Stimulated activated CD4-positive, alpha-beta T cell treated with anti-CD3 and anti-CD28 coated beads, Interleukin-1b, Interleukin-23, amount 100 ng/mL, for 1 hour (primary cell): ENCODE results near the gene AQP9.
"Not testable (repeated sequence)": the region's sequence is repeated elsewhere in the genome, so short reads cannot be mapped to it uniquely, and the experiment has no call there.

Source experiments
- DNase-seq, 2 donors: peaks; one replicate each; pipeline ENCODE4 v3.0.0-alpha.2; 2020; ENCODE audit warnings: low read depth in 2 of 2

The AQP9 gene

DNA sequence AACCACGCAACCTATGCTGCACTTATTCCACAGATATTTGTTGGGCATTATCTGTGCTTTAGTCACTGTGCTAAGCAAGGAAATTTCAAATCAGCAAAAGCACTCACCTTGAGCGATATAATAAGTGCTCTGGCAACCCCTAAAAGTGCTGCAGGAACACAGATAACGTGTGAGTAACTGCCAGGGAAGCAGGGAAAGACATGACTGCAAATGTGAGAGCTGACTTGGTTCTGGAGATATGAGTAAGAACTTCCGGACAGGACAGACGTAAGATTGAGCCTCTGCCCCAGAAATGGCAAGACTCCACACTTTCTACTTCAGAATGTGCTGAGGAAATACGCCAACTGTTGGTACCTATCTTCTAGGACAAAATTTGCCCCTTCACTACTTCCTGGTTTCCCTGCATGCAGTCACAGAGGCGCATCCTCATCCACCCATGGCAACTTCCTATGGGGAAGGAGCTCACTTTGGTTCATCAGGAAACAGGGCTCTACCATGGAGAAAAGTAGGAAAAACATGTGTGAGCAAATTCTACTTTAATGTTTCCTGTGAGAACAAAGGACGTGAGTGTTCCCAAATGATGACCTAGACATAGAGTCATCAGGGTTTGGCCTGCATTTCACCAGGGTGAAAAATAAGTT lies 41.7 kb downstream of the AQP9 start:
- DNase-seq = no peak

DNA sequence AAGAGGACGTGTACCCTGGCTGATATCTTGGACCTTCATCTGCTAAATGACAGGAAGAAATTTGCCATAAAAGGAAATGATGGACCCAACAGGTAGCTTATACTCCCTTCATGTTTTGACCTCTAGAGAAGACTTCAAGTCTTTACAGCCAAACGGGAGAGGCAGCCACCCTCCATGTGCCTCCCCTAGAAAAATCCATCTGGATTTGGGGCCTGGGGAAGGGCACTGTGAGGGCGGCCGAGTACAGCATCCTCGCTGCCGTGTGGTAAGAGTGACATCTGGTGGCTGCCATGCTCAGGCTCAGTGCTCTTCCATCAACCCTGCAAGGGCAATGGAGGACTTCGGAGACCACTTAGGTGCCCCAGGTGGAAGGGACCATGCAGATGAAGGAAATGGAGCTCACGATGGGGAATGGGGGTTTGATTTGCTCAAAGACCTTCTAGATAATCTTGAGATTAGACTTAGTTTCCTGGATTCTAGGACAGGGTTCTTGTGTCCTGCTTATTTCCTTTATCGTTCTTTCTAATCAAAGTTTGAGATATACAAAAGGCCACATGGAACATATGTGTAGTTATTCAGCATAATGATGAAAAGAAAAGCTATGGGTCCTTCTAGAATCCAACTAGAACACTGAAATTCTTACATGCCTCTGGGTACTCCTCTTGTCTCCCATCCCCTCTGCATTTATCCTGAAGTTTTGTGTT lies 44.4 kb downstream of the AQP9 start:
- DNase-seq = peak in 1 of 2 donors; percentile 6

DNA sequence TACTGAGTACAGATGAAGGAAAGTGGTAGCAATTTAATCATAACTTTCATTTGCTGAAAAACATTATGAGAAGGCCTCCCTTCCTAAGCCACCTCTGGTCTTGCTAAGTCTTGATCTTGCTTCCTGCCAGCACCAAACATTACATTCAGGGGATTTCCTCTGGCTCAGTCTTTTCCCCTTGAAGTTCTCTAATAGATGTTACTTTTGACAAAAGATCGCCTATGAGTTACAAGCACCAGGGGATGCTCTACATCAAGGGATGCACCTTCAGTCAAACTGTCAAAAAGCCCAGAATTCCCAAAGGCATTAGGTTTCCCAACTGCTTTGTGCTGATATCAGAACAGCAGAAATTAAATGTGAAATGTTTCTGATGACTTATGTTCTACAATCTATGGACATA lies 47.3 kb downstream of the AQP9 start:
- no peak for DNase-seq

DNA sequence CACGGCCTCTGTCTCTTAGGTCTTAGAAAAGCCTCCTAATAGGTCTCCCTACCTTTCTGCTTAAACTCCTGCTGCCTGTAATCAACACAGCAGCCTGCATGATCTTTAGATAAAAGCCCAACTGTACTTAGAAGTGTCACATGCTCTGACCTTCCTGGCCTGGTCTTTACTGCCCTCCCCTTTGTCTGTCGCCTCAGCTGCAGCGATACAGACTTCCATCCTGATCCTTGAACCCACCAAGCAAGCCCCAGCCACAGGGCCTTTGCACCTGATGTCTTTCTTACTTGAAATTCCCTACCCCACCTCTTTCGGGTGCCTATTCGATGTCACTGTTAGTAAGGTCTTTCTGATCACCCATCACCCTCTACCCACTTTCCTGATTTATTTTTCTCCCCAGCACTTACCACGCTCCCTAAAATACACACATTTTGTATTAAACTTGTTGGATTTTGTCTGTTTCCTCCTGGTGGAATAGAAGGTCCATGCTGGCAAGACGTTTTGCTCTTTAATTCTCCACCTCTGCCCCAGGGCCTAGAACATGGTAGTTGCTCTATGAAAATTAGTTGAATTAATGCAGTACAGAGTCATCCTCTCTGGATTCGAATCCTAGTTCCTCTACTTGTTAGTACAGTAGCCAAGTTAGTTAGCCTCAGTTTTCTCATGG lies 51.1 kb downstream of the AQP9 start:
- DNase-seq = no peak

DNA sequence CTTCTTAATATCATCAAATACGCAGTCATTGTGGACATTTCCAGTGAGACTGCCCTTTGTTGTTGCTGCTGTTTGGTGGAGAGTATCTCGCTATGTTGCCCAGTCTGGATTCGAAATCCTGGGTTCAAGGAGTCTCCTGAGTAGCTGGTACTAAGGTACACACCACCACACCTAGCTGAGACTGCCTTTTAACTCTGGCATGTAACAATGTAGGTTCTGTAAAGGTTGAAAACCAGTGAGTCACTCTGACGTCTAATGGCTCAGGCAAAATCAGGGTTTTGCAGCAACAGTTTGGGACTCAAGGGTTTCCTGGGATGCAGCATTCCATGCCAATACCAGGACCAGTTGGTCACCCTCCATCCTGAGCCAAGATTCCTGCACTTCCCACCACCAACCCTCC lies 52.2 kb downstream of the AQP9 start:
- no peak for DNase-seq

DNA sequence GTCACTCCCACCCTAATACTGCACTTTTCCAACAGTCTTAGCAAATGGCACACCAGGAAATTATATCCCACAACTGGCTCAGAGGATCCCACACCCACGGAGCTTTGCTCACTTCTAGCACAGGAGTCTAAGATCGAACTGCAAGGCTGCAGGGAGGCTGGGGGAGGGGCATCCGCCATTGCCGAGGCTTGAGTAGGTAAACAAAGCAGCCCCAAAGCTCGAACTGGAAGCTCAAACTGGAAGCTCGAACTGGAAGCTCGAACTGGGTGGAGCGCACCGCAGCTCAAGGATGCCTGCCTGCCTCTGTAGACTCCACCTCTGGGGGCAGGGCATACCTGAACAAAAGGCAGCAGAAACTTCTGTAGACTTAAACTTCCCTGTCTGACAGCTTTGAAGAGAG lies 55.5 kb downstream of the AQP9 start:
- DNase-seq = not testable (repeated sequence)

DNA sequence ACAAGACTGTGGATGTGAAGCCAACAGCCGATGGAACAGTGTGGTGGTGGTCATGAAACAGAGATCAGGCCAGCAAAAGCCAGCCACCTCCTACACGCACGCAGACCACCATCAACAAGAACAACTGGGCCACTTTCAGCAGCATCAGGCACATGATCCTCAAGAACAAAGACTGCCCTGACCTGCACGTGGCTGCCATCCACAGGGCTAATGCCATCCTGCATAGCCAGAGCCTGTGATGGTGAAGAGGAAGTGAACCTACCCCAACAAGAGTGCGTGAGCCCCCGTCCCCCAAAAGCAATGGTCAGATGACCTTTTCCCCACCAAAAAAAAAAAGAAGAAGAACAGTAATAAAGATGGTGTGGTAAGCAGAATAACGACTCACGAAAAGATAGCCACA lies 62.6 kb downstream of the AQP9 start:
- no peak for DNase-seq

DNA sequence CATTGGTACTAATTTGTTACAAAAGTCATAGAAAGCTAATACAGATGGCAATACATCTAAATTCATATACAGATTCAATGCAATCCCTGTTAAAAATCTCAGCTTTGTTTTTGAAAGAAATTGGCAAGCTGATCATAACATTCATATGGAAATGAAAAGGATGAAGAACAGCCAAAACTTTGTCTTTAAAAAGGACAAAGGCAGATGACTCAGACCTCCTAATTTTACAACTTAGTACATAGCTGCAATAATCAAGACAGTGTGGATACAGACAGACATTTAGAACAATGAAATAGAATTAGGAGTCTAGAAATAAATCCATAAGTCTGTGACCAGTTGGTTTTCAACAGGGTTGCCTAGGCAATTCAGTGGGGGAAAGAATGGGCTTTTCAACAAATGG lies 63.3 kb downstream of the AQP9 start:
- DNase-seq = no peak

DNA sequence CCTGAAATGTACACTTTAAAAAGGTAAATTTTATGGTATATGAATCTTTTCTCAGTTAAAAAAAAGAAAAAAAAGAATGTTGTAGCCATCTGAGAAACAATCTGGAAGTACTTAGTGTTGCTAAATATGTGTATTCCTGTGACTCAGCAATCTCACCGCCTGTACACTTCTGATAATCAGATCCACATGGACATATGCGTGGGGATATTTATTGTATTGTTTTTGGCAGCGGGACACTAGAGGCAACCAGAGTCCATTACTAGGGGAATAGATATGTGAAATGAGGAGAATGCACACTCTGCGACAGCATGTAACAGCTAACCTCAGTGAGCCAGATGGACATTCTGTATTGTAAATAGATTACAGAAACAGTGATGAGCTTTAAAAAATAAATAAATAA lies 65.4 kb downstream of the AQP9 start:
- no peak for DNase-seq

DNA sequence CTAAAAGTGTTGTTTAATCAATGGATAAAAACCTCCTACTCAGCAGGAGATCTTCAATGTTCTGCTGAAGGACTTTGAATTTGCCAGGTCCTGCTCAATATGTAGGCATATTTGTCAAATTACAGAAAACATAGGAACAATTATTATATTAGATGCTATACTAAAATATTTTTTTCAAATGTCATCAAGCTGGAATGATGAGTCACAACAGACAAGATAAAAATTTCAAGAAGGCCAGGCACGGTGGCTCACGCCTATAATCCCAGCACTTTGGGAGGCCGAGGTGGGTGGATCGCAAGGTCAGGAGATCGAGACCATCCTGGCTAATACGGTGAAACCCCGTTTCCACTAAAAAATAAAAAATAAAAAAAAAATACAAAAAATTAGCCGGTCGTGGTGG lies 68.0 kb downstream of the AQP9 start:
- no peak for DNase-seq

DNA sequence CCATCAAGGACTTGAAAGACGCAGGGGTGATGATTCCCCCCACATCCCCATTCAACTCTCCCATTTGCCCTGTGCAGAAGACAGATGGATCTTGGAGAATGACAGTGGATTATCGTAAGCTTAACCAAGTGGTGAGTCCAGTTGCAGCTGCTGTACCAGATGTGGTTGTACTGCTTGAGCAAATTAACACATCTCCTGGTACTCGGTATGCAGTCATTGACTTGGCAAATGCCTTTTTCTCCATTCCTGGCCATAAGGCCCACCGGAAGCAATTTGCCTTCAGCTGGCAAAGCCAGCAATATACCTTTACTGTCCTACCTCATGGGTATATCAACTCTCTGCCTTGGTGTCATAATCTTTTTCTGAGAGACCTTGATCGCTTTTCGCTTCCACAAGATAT lies 70.0 kb downstream of the AQP9 start:
- not testable (repeated sequence) for DNase-seq

DNA sequence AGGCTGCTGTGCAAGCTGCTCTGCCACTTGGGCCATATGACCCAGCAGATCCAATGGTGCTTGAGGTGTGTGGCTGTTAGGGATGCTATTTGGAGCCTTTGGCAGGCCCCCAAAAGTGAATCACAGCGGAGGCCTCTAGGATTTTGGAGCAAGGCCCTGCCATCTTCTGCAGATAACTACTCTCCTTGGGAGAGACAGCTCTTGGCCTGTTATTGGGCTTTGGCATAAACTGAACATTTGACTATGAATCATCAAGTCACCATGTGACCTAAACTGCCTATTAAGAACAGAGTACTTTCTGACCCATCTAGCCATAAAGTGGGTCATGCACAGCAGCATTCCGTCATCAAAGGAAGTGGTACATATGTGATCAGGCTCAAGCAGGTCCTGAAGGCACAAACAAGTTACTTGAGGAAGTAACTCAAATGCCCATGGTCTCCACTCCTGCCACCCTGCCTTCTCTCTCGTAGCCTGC lies 70.9 kb downstream of the AQP9 start:
- not testable (repeated sequence) for DNase-seq

DNA sequence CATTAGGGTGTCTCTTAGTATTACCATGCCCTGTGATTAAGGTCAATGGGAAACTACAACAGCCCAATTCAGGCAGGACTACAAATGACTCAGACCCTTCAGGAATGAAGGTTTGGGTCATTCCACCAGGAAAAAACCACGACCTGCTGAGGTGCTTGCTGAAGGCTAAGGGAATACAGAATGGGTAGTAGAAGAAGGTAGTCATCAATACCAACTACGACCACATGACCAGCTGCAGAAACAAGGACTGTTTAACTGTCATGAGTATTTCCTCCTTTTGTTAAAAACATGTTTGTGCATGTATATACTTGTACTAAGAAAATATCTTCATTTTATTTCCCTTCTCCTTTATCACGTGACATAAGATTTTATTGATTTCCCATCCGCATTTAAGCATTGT lies 71.8 kb downstream of the AQP9 start:
- DNase-seq = not testable (repeated sequence)

DNA sequence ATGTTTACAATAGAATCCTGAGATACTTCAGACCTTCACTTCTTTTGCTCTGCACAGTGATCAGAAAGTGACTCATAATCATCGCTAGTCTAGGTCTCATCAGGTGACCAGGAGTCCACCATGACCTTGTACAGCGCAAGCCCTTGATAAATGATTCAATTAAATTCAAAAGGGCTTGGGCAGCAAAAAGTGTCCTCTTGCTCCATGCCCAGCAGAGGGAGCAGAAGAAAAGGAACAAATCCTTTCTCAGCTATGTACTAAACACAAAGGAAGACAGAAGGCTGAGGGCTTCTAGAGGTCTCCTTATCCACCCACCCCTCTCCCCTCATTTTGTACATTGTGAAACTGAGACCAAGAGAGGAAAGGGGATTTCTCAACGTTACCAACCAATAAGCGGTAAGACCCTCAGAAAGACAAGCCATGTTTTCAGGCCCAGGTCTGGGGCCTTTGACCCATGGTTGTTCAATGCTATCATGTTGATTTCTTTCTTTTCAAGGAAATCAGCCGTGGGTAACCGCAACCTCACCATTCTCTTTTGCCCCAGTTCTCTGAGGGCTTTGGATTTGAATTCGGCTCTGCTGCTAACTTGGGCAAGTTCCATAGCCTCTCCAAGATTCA lies 74.8 kb downstream of the AQP9 start:
- DNase-seq = no peak

DNA sequence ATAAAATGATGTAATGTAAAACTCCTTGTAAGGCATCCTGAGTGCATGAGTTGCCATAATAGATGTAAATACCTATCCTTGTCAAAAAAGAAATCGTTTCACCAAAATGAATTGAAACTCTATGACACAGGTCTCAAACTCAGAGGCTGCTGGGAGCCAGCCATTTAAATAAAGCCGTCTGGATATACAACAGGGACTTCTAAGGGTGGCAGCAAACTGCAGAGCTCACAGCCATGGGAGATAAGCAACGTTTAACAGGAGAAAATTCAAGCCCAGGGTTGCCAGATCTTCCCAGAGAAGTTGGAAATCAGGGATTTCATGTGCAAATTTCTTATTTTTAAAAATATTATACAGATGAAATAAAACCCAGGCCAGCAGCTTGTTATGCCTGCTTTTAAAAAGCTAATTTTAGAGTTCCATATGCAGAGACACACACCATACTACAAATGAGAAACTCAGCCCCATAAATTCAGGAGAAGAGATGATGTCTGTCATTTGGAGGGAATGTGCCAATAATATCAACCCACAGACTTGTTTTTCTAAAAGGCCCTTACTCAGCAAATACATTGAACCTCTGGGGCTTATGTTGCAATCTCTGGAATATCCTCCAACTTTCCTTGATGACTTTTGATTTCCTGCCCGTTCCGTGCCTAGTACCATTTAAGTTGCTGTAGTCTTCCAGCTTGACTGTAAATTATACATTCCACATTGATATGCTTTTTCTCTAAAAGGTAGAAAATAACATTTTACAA lies 75.6 kb downstream of the AQP9 start:
- DNase-seq = no peak

DNA sequence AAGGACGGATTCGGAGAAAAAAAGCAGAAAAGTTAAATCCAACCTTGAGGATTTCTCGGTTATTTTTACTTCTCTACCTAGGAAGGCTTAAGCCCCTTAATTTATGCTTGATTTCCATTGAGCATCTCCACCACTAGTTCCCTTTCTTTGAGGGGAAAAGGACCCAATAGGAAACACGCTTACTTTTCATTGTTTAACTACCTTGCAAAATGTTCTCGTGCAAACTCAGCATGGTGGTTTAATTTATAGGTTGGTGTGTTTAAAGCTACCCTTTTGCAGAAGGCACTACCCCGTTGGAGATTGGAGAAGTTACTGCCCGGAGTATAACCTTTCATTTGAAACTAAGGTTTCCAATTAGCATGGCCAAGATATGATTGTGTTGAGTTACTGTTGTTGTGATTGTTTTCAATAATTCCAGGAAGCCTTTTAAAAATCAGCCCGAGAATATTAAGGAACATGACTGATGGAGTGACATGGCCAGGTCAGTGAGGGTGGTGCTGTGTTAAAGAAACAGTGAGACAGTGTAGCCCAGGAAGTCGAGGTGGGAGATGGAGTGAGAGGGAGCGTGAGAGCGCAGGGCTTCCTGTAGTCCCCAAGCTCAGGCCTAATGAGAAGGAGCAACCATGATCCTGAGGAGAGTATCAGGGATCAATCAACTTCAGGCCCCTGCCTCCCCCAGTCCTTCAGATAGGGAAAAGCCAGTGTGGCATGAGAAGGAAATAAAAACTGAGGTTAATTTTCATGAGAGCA lies 76.6 kb downstream of the AQP9 start:
- no peak for DNase-seq

DNA sequence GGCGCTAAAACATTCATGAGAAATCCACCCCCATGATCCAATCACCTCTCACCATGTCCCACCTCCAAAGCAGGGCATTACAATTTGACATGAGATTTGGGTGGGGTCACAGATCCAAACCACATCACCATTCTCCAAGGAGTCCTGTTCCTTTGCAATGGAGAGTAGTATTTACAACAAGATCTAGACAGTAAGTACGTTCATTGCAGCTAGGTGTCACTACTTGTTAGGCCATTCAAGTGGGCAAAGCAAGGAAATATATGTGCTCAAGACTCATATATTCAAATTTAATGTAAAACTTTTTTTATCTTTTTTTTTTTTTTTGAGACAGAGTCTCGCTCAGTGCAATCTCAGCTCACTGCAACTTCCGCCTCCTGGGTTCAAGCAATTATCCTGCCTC lies 79.3 kb downstream of the AQP9 start:
- no peak for DNase-seq

DNA sequence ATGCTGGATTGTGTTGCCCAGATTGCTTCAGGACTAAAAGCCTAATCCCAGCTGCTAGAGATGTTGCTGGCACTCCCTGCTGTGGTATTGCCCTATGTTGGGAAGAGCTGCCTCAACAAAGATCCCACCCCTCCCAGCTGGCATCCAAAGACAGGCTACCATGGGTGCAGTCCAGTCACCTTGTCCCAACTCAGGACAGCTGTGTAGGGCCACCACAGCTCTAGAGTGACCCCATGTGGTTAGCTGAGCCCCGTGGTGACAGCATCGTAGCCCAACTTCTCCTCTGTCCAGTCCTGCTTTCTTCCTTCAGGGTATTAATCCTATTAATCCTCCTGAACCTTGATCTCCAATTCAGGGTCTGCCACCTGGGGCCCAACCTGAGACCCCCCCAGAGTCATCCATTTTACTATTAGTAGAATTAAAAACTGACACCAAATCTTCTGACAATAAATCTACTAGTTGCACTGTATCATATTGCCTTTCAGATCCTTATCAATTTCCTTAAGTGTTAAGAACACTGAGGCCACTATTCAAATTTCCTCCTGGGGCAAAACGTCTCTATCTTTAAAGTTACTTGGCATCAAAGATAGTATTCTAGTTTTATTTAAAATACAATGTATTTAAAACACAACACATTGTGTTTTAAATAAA lies 83.5 kb downstream of the AQP9 start:
- no peak for DNase-seq

DNA sequence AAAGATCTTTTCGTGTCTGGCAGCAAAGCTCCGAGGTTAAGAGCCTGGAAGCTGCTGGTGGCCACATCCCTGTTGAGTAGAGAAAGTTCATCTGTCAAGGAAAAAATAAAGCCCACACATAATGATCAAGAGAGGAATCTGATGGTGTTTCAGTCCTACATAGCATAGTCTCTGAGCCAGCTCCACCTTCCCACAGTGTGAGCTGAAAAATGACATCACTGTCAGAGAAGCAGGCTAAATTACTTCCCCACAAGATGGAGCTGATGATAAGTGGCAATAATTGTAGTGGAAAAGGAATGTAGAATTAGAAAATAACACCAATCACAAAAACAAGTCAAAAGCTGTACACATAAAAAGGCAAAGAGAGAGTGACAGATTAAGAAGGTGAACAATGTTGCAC lies 84.5 kb downstream of the AQP9 start:
- DNase-seq = no peak

DNA sequence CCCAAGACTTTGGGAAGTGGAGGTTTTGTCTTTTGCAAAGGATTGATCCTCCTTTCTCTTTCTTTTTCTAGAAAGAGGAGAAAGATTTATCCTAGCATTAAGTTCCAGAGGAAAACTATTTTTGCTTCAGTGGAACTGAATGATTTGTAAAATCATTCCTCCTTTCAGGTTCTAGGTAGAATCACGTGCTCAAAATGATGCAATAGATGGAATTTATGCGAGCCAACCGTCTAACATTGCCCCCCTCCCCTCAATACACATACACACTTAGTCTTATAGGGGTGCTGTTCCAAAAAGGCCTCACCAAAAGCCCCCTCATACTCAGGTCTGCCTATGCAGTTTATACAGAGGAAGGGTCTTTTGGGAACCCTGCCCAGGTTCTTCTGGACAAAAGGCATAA lies 85.3 kb downstream of the AQP9 start:
- DNase-seq = no peak

DNA sequence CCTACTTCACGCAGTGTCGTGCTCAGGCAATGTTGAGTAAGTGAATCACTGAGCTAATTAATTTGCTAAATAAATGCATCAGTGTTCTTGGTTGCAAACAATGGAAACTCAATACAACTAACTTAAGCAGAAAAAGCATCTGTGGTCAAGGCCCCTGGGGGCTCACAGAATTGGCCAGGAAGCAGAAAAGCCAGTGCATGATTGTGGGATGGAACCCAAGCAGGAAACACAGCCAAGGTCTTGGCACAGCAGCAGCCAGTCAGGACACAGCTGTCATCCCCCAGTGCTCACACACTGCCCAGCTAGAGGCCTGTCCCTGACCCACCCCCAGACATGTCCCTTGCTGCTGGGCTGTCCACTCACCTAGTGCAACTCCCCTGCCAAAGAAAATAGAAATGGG lies 85.9 kb downstream of the AQP9 start:
- no peak for DNase-seq
